ENCODE results near the gene TTC28.

DNA sequence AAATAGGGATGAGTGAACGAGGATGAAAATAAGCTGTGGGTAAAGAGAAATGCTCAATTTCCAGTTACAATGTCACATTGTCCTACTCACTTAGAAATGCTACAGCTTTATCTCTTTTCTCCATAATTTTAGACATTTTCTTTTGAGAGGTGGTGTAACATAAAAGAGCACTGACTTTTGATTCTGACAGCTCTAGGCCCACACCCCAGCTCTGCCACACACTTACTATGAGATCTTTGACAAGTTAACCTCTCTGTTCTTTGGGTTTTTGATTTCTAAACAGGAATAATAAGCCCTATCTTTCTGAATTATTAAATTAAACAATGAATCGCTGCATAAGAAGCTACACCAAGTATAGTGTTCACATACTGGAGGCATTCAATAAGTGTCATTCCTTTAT is 532.2 kb downstream of the TTC28 start:
- TF ChIP-seq, protein P1, sequence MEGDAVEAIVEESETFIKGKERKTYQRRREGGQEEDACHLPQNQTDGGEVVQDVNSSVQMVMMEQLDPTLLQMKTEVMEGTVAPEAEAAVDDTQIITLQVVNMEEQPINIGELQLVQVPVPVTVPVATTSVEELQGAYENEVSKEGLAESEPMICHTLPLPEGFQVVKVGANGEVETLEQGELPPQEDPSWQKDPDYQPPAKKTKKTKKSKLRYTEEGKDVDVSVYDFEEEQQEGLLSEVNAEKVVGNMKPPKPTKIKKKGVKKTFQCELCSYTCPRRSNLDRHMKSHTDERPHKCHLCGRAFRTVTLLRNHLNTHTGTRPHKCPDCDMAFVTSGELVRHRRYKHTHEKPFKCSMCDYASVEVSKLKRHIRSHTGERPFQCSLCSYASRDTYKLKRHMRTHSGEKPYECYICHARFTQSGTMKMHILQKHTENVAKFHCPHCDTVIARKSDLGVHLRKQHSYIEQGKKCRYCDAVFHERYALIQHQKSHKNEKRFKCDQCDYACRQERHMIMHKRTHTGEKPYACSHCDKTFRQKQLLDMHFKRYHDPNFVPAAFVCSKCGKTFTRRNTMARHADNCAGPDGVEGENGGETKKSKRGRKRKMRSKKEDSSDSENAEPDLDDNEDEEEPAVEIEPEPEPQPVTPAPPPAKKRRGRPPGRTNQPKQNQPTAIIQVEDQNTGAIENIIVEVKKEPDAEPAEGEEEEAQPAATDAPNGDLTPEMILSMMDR (IDR thresholded peaks at IDR 0.05) = no peak
- TF ChIP-seq POLR2A (IDR thresholded peaks at IDR 0.05) = no peak

All from lower leg skin (tissue), 3 donors.